GM12873 (cell line): ENCODE data around the gene NRSN2.

ENCODE experiments used
- TF ChIP-seq, protein P1 (sequence below): IDR thresholded peaks from 2 replicates; pipeline ENCODE4 v1.5.1; 2012; ENCODE audit warnings: low read depth, mild to moderate bottlenecking, moderate library complexity, low read length, control low read depth; ENCODE audit not compliant: insufficient read depth; ENCODE audit errors: missing control alignments

The NRSN2 gene

GRCh38 chr20:308427-309038, 38.4 kb upstream of the NRSN2 start:
- TF ChIP-seq, protein P1, sequence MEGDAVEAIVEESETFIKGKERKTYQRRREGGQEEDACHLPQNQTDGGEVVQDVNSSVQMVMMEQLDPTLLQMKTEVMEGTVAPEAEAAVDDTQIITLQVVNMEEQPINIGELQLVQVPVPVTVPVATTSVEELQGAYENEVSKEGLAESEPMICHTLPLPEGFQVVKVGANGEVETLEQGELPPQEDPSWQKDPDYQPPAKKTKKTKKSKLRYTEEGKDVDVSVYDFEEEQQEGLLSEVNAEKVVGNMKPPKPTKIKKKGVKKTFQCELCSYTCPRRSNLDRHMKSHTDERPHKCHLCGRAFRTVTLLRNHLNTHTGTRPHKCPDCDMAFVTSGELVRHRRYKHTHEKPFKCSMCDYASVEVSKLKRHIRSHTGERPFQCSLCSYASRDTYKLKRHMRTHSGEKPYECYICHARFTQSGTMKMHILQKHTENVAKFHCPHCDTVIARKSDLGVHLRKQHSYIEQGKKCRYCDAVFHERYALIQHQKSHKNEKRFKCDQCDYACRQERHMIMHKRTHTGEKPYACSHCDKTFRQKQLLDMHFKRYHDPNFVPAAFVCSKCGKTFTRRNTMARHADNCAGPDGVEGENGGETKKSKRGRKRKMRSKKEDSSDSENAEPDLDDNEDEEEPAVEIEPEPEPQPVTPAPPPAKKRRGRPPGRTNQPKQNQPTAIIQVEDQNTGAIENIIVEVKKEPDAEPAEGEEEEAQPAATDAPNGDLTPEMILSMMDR = no peak

DNA sequence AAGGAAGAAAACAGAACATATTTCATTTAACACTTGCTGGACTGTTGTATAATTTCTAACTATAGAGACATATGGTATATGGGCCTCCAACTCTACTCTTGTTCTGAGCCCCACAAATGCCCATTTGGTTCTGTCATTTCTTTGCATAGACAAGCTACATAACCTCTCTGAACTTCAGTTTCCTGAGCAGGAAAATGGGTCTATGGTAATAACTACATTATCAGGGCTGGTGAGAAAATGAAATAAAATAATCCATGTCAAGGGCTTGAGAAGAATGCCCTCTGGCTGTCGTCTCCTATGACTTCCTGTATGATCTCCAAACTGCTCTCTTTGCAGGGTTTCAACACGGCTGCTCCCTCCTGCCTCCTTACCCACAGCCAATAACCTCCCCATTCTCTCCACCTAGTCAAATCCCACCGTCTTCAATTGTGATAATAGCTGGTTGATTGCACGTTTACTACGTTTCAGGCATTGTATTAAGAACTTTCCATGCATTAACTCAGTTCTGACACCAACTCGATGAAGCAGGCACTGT, 37.5 kb upstream of the NRSN2 start:
- TF ChIP-seq, protein P1 = no peak

DNA sequence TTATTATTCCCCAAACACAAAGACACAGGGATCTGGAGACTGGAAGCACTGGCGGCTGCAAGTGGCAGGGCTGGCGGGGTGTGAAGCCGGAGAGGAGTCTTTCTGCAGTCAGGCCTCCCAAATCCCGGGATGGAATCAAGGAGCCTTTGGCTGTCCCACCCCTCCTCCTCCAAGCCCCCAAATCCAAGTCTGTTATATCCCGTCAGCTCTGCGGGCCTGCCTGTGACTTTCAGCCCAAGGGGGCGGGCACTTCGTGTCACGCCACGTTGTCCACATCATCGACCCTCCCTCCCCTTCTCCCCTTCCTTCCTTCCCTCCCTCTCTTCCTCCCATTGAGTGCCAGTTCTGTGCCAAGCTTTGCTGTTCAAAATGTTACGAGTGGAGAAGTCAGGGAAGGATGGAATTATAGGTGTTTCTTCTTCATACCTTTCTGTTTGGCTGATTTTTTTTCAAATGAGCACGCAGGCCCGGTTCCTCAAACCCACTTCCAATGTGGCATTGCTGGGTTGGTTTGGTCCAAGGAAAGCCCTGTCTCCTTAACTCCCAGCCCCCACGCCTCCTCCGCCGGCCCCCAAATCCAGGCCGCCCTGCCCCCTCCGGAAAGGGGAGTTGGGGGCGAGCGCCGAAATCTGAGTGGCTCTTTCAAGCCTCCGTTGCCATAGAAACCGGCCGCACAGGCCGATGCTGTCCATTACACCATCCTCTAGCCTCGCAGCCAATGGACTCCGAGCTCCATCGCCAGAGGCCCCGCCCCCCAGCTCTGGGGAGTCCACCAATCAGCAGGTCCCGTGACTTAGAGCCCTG, 36.9 kb upstream of the NRSN2 start:
- TF ChIP-seq, protein P1 = no peak

GRCh38 chr20:310645-311044, 36.3 kb upstream of the NRSN2 start:
- TF ChIP-seq, protein P1 = no peak

DNA sequence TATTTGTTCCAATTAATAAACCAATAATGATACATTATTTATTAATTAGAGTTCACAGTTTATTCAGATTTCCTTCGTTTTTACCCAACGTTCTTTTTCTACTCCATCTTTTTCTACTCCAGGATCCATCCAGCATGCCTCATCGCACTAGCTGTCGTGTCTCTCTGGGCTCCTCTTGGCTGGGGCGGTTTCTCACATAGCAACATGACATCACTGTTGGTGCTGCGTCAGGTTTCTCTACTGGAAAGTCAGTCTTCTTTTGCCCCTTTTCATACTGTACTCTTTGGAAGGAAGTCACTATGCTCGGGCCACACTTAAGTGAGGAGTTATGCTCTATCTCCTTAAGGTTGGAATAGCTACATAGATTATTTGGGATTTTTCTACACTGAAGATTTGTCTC, 35.3 kb upstream of the NRSN2 start:
- TF ChIP-seq, protein P1 = no peak

GRCh38 chr20:312067-312466, 34.8 kb upstream of the NRSN2 start:
- TF ChIP-seq, protein P1 = no peak

DNA sequence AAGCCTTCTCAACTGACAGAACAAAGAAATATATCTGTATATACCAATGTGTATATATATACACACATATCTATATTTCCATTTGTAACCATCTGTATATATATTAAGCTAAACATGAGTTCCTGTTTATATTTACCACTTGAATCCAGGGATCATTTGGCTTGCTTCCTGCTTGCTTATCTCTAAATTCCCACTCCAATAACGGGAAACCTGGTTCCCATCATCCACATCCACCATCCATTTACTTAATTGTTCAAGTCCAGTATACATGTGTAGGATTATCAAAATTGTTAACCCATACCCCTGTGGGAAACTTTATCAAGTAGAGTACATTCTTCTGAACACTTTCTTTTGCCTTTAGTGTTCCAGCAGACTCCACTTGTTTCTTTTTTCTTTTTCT, 34.0 kb upstream of the NRSN2 start:
- TF ChIP-seq, protein P1 = no peak
